Mesenchymal stem cell (in vitro differentiated cells and primary cell): Measurements from ENCODE around the gene CXCL17.

ENCODE experiments used
- DNase-seq: peaks from one replicate; pipeline ENCODE4 v3.0.0-alpha.2; 2013
- H2AFZ ChIP-seq: one replicate; pipeline ENCODE4 v1.6.1; 2013; ENCODE audit warnings: low read depth, mild to moderate bottlenecking, control low read depth, inconsistent platforms, low read length, moderate library complexity
- H2AK5ac ChIP-seq: 2 replicates; pipeline ENCODE4 v1.6.1; 2013; ENCODE audit warnings: low read length, moderate library complexity, mild to moderate bottlenecking, inconsistent platforms; ENCODE audit not compliant: severe bottlenecking
- H2BK120ac ChIP-seq: one replicate; pipeline ENCODE4 v1.6.1; 2013; ENCODE audit warnings: low read depth, mild to moderate bottlenecking, inconsistent platforms, low read length, moderate library complexity
- H2BK12ac ChIP-seq, 2 experiments: one replicate each; pipeline ENCODE4 v1.6.1; 2013; ENCODE audit warnings: inconsistent platforms in 2 of 2, low read length in 2 of 2, mild to moderate bottlenecking in 2 of 2, moderate library complexity in 2 of 2, control low read depth in 1 of 2
- H2BK15ac ChIP-seq: one replicate; pipeline ENCODE4 v1.6.1; 2013; ENCODE audit warnings: mild to moderate bottlenecking, low read depth, inconsistent platforms; ENCODE audit not compliant: poor library complexity, severe bottlenecking
- H2BK5ac ChIP-seq: 2 replicates; pipeline ENCODE4 v1.6.1; 2013; ENCODE audit warnings: low read depth, mild to moderate bottlenecking, low read length, control low read depth, inconsistent platforms; ENCODE audit not compliant: poor library complexity, severe bottlenecking
- H3K14ac ChIP-seq, 2 experiments: one replicate each; pipeline ENCODE4 v1.6.1; 2013; ENCODE audit warnings: inconsistent platforms in 2 of 2, low read length in 2 of 2, control low read depth in 1 of 2, mild to moderate bottlenecking in 1 of 2, moderate library complexity in 1 of 2
- H3K18ac ChIP-seq, 2 experiments: one replicate each; pipeline ENCODE4 v1.6.1; 2013; ENCODE audit warnings: inconsistent platforms in 2 of 2, low read length in 2 of 2, control low read depth in 1 of 2, low read depth in 1 of 2, mild to moderate bottlenecking in 1 of 2
- H3K23ac ChIP-seq, 2 experiments: one replicate each; pipeline ENCODE4 v1.6.1; 2013; ENCODE audit warnings: inconsistent platforms in 2 of 2, low read length in 2 of 2, mild to moderate bottlenecking in 2 of 2, moderate library complexity in 2 of 2, control low read depth in 1 of 2
- H3K27ac ChIP-seq: 2 replicates; pipeline ENCODE4 v1.5.1; 2013; ENCODE audit warnings: mild to moderate bottlenecking, moderate library complexity, low read length, control low read depth, inconsistent platforms; ENCODE audit not compliant: poor library complexity, severe bottlenecking
- H3K27me3 ChIP-seq, 2 experiments: 2 replicates each; pipeline versions ENCODE4 v1.6.1 to v1.7.0; 2013; ENCODE audit warnings: low read length in 2 of 2, mild to moderate bottlenecking in 2 of 2, moderate library complexity in 2 of 2, control low read depth in 1 of 2, inconsistent platforms in 1 of 2; ENCODE audit not compliant: control insufficient read depth in 1 of 2, insufficient read depth in 1 of 2
- H3K36me3 ChIP-seq, 2 experiments: 2 replicates each; pipeline versions ENCODE4 v1.6.1 to v1.7.0; 2013; ENCODE audit warnings: low read length in 2 of 2, control low read depth in 1 of 2, inconsistent platforms in 1 of 2, low read depth in 1 of 2, mild to moderate bottlenecking in 1 of 2; ENCODE audit not compliant: insufficient read depth in 2 of 2, control insufficient read depth in 1 of 2
- H3K4ac ChIP-seq, 2 experiments: one replicate each; pipeline ENCODE4 v1.6.1; 2013; ENCODE audit warnings: inconsistent platforms in 2 of 2, low read length in 2 of 2, mild to moderate bottlenecking in 2 of 2, moderate library complexity in 2 of 2, control low read depth in 1 of 2, low read depth in 1 of 2
- H3K4me1 ChIP-seq: 2 replicates; pipeline ENCODE4 v1.6.1; 2013; ENCODE audit warnings: low read depth, low read length, control low read depth; ENCODE audit not compliant: control insufficient read depth, insufficient read depth
- H3K4me2 ChIP-seq: 2 replicates; pipeline ENCODE4 v1.6.1; 2013; ENCODE audit warnings: low read length, mild to moderate bottlenecking, inconsistent platforms; ENCODE audit not compliant: poor library complexity, severe bottlenecking
- H3K4me3 ChIP-seq, 2 experiments: 2 replicates each; pipeline versions ENCODE4 v1.5.1 to v1.7.0; 2013; ENCODE audit warnings: low read length in 2 of 2, mild to moderate bottlenecking in 2 of 2, control low read depth in 1 of 2, low read depth in 1 of 2; ENCODE audit not compliant: insufficient read depth in 1 of 2
- H3K79me1 ChIP-seq: replicated peaks from 2 replicates; pipeline ENCODE4 v1.6.1; 2013; ENCODE audit warnings: mild to moderate bottlenecking, control low read depth, low read length, inconsistent platforms; ENCODE audit not compliant: poor library complexity, severe bottlenecking
- H3K9ac ChIP-seq: 2 replicates; pipeline ENCODE4 v1.7.0; 2013; ENCODE audit warnings: mild to moderate bottlenecking, low read length, moderate library complexity
- H3K9me3 ChIP-seq: 2 replicates; pipeline ENCODE4 v1.7.0; 2013; ENCODE audit warnings: mild to moderate bottlenecking, low read length; ENCODE audit not compliant: control insufficient read depth
- H4K8ac ChIP-seq: one replicate; pipeline ENCODE4 v1.6.1; 2013; ENCODE audit warnings: inconsistent platforms, mild to moderate bottlenecking, low read length, moderate library complexity
- H4K91ac ChIP-seq: one replicate; pipeline ENCODE4 v1.6.1; 2013; ENCODE audit warnings: mild to moderate bottlenecking, low read length, inconsistent platforms
- WGBS: methylation state at CpG from one replicate; pipeline ENCODE4 v1.1.7; 2013; ENCODE audit warnings: mixed read lengths; 5-methylcytosine and 5-hydroxymethylcytosine counted together

Gene CXCL17

GRCh38 chr19:42424345-42424707 lies 18.4 kb downstream of the CXCL17 start:
- H2BK12ac ChIP-seq, result no peak overlapping the region
- H3K27me3 ChIP-seq, result peaks cover 14 to 17% of the 10 kb centered on the region in 2 experiments
- peak overlapping the region in 1 of 2 experiments; percentile 82 for H3K4me3 ChIP-seq
- H2BK15ac ChIP-seq, result no peak overlapping the region
- H3K27ac ChIP-seq, result no peak overlapping the region
- no peak overlapping the region for H3K4ac ChIP-seq
- no peak overlapping the region for H3K9ac ChIP-seq
- H3K9me3 ChIP-seq, result no peaks in the 10 kb centered on the region
- H2AK5ac ChIP-seq, result no peak overlapping the region
- no peak overlapping the region for H2BK5ac ChIP-seq
- 89% methylated on average over 15 of the region's 15 CpGs for WGBS
- H3K4me1 ChIP-seq, result peaks cover 17% of the 10 kb centered on the region
- H2AFZ ChIP-seq, result peak overlapping the region; percentile 20
- no peak overlapping the region for H4K91ac ChIP-seq
- no peaks in the 10 kb centered on the region for H3K36me3 ChIP-seq
- H3K14ac ChIP-seq, result no peak overlapping the region
- no peak overlapping the region for H3K18ac ChIP-seq
- DNase-seq, result no peak
- no peak overlapping the region for H2BK120ac ChIP-seq
- peaks cover 2% of the 10 kb centered on the region for H3K79me1 ChIP-seq
- no peak overlapping the region for H3K23ac ChIP-seq
- no peak overlapping the region for H3K4me2 ChIP-seq
- peak overlapping the region; percentile 85 for H4K8ac ChIP-seq

- peak; percentile 94 for DNase-seq
Observed at GRCh38 chr19:42423462-42424344, 19.0 kb downstream of the CXCL17 start.

GRCh38 chr19:42422901-42423461 lies 19.8 kb downstream of the CXCL17 start:
- H3K14ac ChIP-seq, result peak overlapping the region in 1 of 2 experiments; percentile 49

More at GRCh38 chr19:42423462-42424344, 19.0 kb downstream of the CXCL17 start:
- peak overlapping the region; percentile 98 for H2AFZ ChIP-seq
- no peak overlapping the region for H3K27ac ChIP-seq
- H3K4ac ChIP-seq, result peak overlapping the region; percentile 42 to 52
- H3K14ac ChIP-seq, result no peak overlapping the region
- peak overlapping the region; percentile 21 to 81 for H2BK12ac ChIP-seq
- H3K4me2 ChIP-seq, result peak overlapping the region; percentile 96
- WGBS, result 17% methylated on average over 60 of the region's 65 CpGs
- H3K9ac ChIP-seq, result peak overlapping the region; percentile 68
- H4K91ac ChIP-seq, result no peak overlapping the region
- H2BK120ac ChIP-seq, result peak overlapping the region; percentile 62
- H2BK5ac ChIP-seq, result no peak overlapping the region
- H3K18ac ChIP-seq, result peak overlapping the region; percentile 46 to 85
- H3K79me1 ChIP-seq, result peaks cover 2% of the 10 kb centered on the region
- H3K27me3 ChIP-seq, result peaks cover 14 to 17% of the 10 kb centered on the region in 2 experiments
- peak overlapping the region in 1 of 2 experiments; percentile 51 for H3K23ac ChIP-seq
- peak overlapping the region; percentile 68 to 82 for H3K4me3 ChIP-seq
- H2AK5ac ChIP-seq, result no peak overlapping the region
- peak overlapping the region; percentile 85 for H4K8ac ChIP-seq
- peaks cover 17% of the 10 kb centered on the region for H3K4me1 ChIP-seq
- no peaks in the 10 kb centered on the region for H3K36me3 ChIP-seq
- peak overlapping the region; percentile 71 for H2BK15ac ChIP-seq
- no peaks in the 10 kb centered on the region for H3K9me3 ChIP-seq

More at GRCh38 chr19:42422901-42423461, 19.8 kb downstream of the CXCL17 start:
- peaks cover 2% of the 10 kb centered on the region for H3K79me1 ChIP-seq
- DNase-seq, result no peak
- no peak overlapping the region for H3K27ac ChIP-seq
- H2BK5ac ChIP-seq, result no peak overlapping the region
- peak overlapping the region; percentile 96 for H3K4me2 ChIP-seq
- H3K9me3 ChIP-seq, result no peaks in the 10 kb centered on the region
- H3K23ac ChIP-seq, result peak overlapping the region in 1 of 2 experiments; percentile 51
- H3K18ac ChIP-seq, result peak overlapping the region; percentile 46 to 85
- H2AFZ ChIP-seq, result peak overlapping the region; percentile 98
- peaks cover 17% of the 10 kb centered on the region for H3K4me1 ChIP-seq
- no peak overlapping the region for H2BK120ac ChIP-seq
- H2BK12ac ChIP-seq, result peak overlapping the region in 1 of 2 experiments; percentile 81
- H3K9ac ChIP-seq, result peak overlapping the region; percentile 68
- WGBS, result 10% methylated on average over 38 of the region's 38 CpGs
- H2BK15ac ChIP-seq, result peak overlapping the region; percentile 71
- H3K4ac ChIP-seq, result peak overlapping the region; percentile 42 to 52
- no peak overlapping the region for H4K91ac ChIP-seq
- H4K8ac ChIP-seq, result peak overlapping the region; percentile 31
- peak overlapping the region; percentile 68 to 82 for H3K4me3 ChIP-seq
- H2AK5ac ChIP-seq, result no peak overlapping the region
- H3K36me3 ChIP-seq, result no peaks in the 10 kb centered on the region
- H3K27me3 ChIP-seq, result peaks cover 14 to 17% of the 10 kb centered on the region in 2 experiments
